OCI-M2 (cell line): ENCODE results near the gene ENG.

Source experiments
- DNase-seq: peaks from one replicate; lab custom pipeline; 2025; ENCODE audit not compliant: unreplicated experiment; lab: John Stamatoyannopoulos, UW

The ENG gene

DNA sequence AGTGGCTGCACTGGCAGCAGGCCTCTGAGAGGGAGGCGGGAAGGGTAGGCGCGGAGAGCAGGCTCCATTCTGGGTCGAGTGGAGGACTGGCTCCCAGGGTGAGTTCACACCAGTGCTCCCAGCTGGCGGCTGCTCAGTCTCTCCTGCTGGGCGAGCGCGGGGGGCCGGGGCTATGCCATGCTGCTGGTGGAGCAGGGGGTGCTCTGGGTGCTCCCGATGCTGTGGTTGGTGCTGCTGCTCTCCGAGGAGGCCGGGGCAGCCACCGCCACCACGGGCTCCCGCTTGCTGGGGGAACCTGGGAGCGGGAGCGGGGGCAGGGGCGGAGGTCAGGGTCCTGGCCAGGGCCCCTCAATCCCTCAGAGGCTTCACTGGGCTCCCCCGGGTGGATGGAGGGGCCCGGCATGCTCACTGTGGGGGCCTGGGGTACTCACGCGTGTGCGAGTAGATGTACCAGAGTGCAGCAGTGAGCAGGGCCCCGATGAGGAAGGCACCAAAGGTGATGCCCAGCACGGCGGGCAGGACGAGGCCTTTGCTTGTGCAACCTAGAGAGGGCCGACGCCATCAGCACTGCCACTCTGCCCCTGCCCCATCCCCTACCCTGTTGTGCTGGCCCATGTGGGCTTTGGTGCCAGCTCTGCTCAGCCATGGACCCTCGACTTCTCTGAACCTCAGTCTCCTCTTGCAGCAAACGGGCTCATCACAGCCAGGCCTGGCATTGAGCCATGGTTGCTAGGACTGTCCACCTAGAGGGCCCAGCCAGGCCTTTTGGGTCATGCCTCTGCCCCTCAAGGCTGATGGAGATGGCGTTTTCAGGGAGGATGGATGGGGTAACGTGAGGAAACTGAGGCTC is 38.7 kb downstream of the ENG start:
- DNase-seq, result no peak

DNA sequence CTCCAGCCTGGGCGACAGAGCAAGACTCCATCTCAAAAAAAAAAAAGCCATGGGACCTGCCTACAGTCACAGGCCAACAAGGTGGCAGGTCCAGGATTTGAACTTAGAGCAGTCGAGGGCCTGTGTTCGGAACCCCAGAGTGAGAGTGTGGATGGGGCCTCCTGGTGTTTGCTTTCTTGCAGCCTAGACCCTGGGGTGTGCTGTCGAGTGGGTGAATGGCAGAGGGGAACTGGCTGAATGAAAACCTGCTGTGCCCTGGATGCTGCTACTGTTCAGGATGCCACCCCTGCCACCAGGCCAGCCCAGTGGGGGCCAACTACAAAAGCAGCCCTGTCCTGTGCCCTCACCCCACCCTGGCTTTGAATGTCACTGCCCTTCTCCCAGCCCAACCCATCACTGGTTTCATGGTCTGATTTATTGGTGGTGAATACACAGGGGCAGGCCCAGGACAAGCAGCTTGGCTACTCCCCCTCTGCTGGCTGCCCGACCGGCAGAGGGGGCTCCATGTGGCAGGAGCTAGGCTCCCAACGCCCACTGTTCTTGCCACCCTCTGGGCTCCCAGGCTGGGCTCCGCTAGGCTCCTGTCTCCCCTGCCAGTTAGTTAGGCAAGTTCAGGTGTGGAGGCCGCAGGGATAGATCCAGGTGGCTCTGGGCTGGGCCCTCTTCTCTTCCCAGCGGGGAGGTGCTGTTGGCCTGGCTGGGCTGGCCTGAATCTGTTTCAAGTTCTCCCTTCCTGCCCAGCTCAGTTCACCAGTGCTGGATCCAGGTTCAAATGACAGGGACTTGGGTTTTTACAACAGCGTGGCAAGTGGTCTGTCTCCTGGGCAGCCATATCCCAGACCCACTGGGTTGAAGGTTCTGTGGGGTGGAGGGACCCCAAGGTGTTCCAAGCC is 39.6 kb downstream of the ENG start:
- no peak for DNase-seq

DNA sequence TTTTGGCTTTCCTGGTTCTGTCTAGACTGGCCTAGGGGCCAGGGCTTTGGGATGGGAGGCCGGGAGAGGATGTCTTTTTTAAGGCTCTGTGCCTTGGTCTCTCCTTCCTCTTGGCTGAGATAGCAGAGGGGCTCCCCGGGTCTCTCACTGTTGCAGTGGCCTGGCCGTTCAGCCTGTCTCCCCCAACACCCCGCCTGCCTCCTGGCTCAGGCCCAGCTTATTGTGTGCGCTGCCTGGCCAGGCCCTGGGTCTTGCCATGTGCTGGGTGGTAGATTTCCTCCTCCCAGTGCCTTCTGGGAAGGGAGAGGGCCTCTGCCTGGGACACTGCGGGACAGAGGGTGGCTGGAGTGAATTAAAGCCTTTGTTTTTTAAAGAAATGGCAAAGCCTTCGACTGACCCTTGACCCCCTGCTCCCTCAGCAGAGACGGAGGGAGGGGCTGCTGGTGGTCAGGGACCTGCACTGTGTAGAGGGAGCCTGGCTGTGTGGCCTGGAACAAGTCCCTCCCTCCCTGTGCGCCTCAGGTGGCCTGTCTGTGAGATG is 40.7 kb downstream of the ENG start:
- DNase-seq, result no peak

DNA sequence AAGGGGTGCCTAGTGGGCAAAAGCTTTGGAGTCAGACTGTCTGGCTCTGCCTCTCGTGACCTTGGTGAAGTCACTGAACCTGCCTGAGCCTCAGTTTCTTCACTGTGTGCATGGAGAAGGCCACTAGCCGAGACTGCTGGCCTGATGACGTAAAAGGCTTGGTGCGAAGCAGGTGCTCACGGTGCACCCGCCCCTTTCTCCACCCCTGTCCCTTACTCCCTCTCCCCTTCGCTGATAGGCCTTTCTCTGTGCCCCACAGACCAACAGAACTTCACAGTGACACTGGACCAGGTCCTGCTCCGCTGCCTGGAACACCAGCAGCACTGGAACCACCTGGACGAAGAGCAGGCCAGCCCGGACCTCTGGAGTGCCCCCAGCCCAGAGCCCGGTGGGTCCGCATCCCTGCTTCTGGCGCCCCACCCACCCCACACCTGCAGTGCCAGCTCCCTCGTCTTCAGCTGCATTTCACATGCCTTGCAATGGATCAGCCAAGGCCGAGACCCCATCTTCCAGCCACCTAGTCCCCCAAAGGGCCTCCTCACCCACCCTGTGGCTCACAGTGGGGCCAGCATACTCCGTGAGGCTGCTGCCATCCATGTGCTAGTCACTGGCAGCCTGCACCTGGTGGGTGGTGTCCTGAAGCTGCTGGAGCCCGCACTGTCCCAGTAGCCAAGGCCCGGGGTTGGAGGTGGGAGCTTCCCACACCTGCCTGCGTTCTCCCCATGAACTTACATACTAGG is 41.4 kb downstream of the ENG start:
- DNase-seq, result no peak

DNA sequence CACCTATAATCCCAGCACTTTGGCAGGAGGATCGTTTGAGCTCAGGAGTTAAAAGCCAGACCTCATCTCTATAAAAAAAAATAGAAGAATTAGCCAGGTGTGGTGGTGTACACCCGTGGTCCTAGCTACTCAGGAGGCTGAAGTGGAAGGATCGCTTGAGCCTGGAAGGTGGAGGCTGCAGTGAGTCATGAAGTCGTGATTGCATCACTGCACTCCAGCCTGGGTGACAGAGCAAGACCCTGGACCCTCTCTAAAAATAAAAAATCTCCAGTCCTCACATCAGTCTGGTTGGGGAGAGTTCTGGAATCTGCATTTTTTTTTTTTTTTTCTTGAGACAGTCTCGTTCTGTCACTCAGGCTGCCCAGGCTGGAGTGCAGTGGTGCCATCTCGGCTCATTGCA is 42.4 kb downstream of the ENG start:
- DNase-seq, result no peak

DNA sequence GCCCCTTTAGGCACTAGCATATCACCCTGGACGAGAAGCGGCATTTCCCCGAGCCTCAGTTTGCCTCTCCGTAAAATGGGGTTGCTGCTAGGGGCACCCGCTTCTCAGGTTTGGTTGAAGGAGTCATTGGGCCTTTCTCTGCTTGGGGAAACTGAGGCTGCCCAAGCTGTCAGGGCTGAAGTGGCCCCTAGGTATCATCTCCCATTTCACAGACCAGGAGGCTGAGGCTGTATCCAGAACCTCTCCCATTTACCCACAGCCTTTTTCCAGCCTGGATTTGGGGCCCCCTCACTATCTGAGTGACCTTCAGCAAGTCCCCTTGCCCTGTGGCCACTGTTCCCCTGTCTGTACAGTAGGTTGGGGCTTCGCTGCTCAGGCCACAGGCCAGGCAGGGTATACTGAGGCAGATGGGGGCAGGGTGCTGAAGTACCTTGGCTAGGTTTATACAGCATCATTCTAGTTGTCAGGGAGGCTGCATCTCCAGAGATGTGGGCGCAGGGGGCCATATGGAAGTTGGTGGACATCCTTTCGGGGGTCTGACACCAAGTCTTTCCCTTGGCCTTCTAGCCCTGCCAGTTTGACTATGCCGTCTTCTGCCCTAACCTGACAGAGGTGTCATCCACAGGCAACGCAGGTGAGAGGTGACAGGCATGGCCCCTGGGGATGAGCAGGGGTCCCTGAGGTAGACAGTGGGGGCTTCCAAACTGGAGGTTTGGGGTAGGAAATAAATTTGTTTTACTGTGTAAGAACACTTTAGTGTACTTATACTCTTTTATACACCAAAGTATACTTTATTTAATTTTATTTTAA is 43.9 kb downstream of the ENG start:
- no peak for DNase-seq

DNA sequence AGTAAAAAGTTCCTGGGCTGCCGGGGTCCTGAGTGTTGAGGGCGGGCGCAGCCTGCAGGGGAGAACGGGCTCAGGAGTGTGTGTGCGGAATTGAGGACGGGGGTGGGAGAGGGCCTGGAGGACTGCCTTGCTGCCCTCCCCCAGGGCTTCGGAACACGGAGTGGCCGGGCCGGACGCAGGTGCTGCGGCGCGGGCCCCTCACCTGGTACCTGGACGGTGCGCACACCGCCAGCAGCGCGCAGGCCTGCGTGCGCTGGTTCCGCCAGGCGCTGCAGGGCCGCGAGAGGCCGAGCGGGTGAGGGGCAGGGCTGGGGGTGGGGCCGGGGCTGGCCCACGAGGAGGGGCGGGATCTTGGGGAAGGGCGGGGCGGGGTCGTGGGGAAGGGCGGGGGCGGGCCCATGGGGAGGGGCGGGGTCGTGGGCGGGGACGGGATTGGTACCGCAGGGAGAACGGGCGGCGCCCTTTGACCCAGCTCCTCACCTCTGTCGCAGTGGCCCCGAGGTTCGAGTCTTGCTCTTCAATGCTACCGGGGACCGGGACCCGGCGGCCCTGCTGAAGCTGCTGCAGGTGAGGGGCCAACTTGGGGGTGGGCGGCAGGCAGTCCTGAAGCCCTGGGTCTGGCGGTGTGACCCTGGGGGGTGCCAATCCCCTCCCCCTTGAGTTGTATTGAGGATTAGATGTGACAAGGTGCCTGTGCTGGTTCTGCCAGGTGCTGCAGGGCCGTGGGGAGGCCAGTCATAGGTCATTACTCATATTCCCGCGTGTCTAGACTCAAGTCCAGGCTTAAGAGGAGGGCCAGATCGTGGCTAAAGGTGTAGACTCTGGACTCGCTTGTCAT is 44.7 kb downstream of the ENG start:
- no peak for DNase-seq

DNA sequence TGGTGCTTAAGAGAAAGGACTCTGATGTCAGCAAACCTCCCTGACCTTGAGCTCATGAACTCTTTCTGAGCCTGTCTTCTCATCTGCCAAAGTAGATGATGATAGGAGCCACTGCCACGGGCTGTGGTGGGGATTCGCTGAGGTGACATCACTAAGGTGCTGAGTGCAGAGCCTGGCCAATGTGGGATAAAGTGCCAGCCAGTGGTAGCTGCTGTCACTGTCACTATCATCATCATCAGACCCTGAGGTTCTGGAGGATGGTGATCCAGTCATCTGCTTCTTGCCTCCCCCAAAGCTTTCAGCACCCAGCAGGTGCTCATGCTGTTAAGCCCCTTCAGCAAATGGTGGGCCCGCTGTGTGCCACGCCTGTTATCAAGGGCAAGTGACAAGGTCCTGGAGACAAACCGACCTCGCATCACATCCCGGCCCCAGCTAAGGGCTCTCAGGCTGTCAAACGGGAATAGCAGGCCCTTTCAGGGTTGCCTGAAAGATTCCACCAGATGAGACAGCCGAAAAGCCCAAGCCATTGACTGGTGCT is 45.4 kb downstream of the ENG start:
- no peak for DNase-seq

DNA sequence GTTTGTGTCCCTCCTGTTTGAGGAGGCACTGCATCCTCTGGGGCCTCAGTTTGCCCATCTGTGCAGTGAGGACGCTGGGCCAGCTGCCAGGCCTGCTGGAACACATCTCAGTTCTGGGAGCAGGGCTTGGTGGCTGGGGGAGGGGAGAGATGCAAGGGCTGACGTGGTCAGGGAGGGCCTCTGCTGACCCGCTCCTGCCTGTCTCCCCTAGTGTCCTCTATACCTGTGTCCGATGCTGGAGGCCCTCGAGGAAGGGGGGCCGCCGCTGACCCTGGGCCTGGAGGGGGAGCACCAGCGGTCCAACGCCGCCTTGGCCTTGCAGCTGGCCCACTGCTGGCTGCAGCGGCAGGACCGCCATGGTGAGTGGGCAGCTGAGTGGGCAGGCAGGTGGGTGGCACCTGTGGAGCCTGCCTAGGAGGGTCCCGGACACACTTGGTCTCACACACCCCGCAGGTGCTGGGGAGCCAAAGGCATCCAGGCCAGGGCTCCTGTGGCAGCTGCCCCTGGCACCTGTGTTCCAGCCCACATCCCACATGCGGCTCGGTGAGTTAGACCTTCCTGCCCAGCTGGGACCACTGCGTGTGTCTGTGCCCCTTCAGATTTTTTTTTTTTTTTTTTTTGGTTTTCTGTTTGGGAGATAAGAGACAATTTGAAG is 46.0 kb downstream of the ENG start:
- no peak for DNase-seq

DNA sequence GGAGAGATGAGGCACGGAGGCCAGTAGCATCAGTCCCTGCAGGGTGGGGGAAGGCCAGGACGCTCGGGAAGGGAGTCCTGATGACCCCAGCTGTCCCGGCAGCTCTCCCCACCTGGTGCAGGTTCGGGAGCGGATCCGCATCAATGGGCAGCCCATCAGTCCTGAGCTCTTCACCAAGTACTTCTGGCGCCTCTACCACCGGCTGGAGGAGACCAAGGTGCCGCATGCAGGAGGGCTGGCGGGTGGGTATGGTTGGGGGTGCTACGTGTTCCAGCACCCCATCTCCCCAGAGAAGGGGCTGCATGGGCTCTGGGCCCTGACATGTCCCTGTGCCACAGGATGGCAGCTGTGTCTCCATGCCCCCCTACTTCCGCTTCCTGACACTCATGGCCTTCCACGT is 47.6 kb downstream of the ENG start:
- no peak for DNase-seq

DNA sequence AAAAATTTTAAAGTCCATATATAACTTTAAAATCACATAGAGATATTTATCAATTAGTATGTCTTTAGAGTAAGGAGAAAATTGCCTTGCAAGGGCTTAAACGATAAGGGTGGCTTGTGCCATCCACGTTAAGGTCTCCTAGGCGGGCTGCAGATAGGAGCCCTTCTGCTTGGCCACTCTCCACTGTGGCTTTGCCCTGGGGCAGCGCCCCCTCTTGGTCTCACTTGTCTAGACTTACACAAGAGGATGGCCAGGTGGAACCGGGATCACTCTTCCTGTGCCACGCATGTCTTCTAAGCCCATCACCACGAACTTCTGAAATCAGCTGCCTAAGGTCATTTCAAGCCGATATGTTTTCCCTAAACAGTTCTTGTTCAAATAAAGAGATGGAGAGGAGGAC is 48.8 kb downstream of the ENG start:
- no peak for DNase-seq

DNA sequence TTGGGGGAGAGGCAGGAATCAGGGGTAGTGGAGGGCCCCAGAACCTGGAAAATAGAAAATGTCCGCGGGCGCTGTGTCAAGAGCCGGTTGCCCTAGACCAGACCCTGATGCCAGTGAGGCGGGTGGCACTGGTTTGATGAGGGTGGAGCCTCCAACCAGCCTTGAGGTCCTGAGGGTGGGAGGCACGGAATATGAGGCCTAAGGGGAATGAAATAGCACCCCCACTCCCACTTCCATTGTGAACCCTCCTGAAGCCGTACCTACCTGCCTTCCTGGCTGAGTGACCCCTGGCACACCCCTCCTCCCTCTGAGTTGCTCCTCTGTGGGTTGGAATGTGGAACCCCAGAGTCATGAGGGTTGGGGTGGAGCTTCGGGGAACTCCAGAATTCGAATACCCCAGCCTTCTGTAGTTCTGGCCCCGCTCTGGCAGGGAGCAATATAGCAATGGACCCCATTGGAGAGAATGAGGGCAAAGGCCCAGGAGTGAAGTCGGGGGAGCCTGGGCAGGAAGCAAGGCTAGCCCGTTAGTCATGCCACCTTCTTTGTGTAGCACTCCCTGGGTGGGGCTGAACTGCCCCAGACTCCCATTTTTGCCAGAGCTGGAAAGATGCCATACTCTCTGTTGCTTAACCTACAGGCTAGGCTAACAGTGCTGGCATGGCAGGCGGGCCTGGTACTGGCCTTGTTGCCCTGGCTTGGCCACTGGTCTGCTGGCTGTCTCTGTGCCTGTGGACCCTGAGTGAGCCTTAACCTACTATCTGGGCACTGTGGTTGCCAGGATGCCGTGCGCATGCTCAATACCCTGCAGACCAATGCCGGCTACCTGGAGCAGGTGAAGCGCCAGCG is 50.7 kb downstream of the ENG start:
- no peak for DNase-seq

DNA sequence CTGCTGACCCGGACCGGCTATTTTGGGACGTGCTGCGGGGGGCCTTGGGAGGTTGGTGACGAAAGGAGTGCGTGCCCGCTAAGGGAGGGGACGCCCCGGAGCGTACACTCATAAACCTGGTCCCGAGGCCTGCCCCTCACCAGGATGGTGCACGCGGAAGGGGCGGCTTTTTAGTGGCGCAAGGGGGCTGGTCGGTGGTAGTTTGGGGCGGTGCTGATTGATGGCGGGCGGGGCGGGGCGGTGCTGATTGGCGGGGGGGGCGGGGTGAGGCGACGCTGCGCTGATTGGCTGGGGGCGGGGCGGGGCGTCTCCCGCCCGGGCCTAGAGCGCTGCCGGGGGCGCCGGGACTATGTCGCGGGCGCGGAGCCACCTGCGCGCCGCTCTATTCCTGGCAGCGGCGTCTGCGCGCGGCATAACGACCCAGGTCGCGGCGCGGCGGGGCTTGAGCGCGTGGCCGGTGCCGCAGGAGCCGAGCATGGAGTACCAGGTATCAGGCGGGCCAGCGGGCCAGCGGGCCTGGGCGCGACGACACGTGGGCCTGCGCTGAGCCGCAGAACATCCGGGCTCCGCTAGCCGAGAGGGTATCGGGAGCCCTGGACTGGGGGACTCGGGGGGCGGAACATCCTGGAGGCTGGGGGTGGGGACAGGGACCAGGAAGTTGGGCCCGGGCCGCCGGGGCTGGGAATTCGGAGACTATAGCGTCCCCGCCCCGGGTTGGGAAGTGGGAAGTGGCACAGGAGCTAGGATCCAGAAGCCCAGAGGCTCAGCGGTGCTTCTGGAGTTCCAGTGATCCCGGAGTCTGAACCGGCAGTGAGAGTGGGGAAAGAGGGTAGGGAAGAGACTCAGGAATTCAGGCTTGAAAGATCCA is 51.6 kb downstream of the ENG start, which contains the start of gene FPGS:
Gene FPGS (plus strand): TSS at position 307 of the 868 bp plus-strand sequence. CDS start 43 bp downstream, at position 350.
- DNase-seq, result no peak

DNA sequence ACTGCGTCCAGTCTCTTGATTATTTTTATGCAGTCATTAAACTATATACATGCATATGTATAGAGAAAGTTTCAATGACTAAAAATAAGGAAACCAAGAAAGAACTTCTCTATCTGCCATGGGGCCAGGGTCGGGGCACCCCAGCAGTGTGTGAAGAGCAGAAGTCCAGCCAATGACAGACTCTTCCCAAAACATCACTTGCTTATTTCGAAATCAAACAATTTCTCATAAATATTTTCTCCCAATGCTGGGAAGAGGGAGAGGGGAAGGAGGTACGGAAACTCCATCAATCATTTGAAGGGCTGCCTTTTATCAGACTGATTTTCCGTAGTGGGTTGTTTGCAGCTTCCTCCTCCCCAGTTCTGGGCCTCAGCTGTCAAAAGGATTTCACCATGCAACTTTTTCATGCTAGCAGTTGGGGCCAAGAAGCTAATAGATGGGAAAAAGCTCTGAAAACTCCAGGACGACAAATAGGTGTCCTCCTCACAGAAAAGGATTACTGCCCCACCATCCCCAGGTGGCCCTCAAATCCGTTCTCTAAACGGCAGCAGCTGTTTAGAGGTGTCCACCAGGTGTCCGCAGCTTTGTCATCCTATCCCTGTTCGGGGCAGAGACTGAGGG is 52.4 kb downstream of the ENG start:
- no peak for DNase-seq

DNA sequence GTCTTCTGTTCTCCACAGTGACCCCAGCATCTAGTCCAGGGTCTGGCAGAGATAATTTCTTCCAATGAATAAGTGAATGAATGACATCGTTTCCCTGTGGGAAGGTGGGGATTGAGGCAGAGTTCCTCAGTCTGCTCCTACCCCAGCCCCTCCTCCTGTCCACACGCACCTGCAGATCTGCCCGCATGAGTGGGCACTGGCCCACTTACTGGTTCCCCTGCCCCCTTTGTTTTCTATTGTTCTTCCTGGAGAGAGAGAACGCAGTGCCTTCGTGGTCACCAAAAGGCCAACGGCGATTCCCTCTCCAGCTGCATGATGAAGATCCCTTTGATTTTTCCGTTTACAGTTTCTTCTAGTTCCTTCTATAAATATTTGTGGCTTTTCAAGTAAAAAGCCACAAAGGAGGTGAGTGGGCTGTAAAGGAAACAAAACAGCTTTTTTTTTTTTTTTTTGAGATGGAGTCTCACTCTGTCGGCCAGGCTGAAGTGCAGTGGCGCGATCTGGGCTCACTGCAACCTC is 57.5 kb downstream of the ENG start:
- no peak for DNase-seq

DNA sequence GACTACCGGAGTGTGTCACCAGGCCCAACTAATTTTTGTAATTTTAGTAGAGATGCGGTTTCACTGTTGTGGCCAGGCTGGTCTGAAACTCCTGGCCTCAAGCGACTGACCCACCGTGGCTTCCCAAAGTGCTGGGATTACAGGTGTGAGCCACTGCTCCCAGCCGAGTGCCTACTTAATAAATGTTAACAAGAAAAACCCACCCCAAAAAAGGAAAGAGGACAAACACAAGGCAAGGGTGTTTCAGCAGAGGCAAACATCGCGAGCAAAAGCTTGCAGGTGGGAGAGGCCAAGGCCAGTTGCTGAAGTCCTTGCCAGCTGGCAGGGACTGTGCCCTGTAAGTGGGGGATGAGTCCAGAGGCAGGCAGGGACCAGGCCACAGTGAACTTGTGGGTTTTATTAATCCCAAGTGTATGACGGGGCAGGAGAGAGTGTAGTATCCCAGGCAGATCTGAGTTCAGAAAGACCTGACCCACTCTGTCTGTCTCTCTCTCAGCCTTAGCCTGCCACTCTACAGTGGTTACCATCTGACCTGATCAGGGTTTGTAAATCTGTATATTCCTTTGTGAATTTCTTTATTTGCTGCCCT is 58.1 kb downstream of the ENG start:
- DNase-seq, result no peak
